Endothelial cell of umbilical vein (primary cell): ENCODE data around the gene INPP5E. TPM values are rescaled to one million over a fixed set of nuclear protein-coding genes. Genes with fewer than 3 reads are reported as not detected.

Experiments
- BruUV-seq: library from RNA; stranded (reverse); fragments of 400-500 nt; replicated peaks from 2 replicates; lab custom pipeline; 2021; lab: Mats Ljungman, UMichigan
- CTCF ChIA-PET: fragments of 300-600, 350-600 bp; sonication (Branson Sonifier 250); formaldehyde crosslinking; loops from one replicate; lab custom pipeline; 2021; ENCODE audit warnings: antibody characterized with exemption, inconsistent platforms; lab: Charles Lee
- POLR2A ChIA-PET: fragments of 300-600, 350-600 bp; sonication (Branson Sonifier 250); formaldehyde crosslinking; loops from one replicate; lab custom pipeline; 2021; ENCODE audit warnings: antibody characterized with exemption, inconsistent platforms; lab: Charles Lee
- DNase-seq: peaks from one replicate; pipeline ENCODE4 v3.0.0-alpha.2; 2011; ENCODE audit warnings: low read depth, low spot score
- FAIRE-seq: peaks from 2 replicates; lab custom pipeline; 2011; peaks lifted over from hg19 to GRCh38; lab: Jason Lieb, UNC
- H2AFZ ChIP-seq: 2 replicates; pipeline ENCODE4 v1.6.0; 2012; ENCODE audit warnings: low read depth, low read length, control low read depth, inconsistent platforms
- H3K27ac ChIP-seq: 2 replicates; pipeline ENCODE4 v1.5.1; 2011; ENCODE audit warnings: low read depth, mild to moderate bottlenecking, control low read depth, low read length, moderate library complexity; ENCODE audit not compliant: insufficient read depth
- H3K27me3 ChIP-seq, 2 experiments: 2 replicates each; pipeline versions ENCODE4 v1.6.0 to v1.6.1; 2011; ENCODE audit warnings: low read length in 2 of 2, mixed read lengths in 1 of 2; ENCODE audit not compliant: control insufficient read depth in 2 of 2, insufficient read depth in 2 of 2
- H3K36me3 ChIP-seq, 2 experiments: 2 replicates in 1 of 2; 3 replicates in 1 of 2; pipeline ENCODE4 v1.5.1; 2011; ENCODE audit warnings: low read length in 2 of 2, mild to moderate bottlenecking in 1 of 2, moderate library complexity in 1 of 2; ENCODE audit not compliant: control insufficient read depth in 2 of 2, insufficient read depth in 2 of 2; ENCODE audit errors: extremely low read depth in 1 of 2
- H3K4me1 ChIP-seq: 3 replicates; pipeline ENCODE4 v1.5.1; 2011; ENCODE audit warnings: mild to moderate bottlenecking, low read length; ENCODE audit not compliant: control insufficient read depth, insufficient read depth; ENCODE audit errors: extremely low read depth
- H3K4me2 ChIP-seq: 2 replicates; pipeline ENCODE4 v1.6.1; 2011; ENCODE audit warnings: low read length, control low read depth, mixed read lengths; ENCODE audit not compliant: insufficient read depth
- H3K4me3 ChIP-seq, 3 experiments: fragments of 200-600 bp in 1 of 3; sonication (generic), shearing (Covaris generic) in 1 of 3; replicated peaks in 1 of 3; 2 replicates each; pipeline ENCODE4 v1.5.1; 2011 to 2016; ENCODE audit warnings: control low read depth in 3 of 3, low read length in 3 of 3, mild to moderate bottlenecking in 2 of 3, inconsistent platforms in 1 of 3, low read depth in 1 of 3, moderate library complexity in 1 of 3; ENCODE audit not compliant: insufficient read depth in 1 of 3
- H3K79me2 ChIP-seq: 2 replicates; pipeline ENCODE4 v1.6.0; 2012; ENCODE audit warnings: low read length, inconsistent platforms; ENCODE audit not compliant: control insufficient read depth, insufficient read depth
- H3K9ac ChIP-seq: replicated peaks from 2 replicates; pipeline ENCODE3; 2011; ENCODE audit warnings: low read length, control low read depth; ENCODE audit not compliant: insufficient read depth; ENCODE audit errors: extremely low read depth
- H3K9me1 ChIP-seq: replicated peaks from 3 replicates; pipeline ENCODE4 v1.6.0; 2011; ENCODE audit warnings: mild to moderate bottlenecking, low read length; ENCODE audit not compliant: control insufficient read depth, insufficient read depth; ENCODE audit errors: extremely low read depth
- H3K9me3 ChIP-seq: replicated peaks from 2 replicates; pipeline ENCODE4 v1.5.1; 2012; ENCODE audit warnings: low read length, inconsistent platforms; ENCODE audit not compliant: control insufficient read depth, insufficient read depth
- H4K20me1 ChIP-seq: replicated peaks from 2 replicates; pipeline ENCODE3; 2011; ENCODE audit warnings: mild to moderate bottlenecking, low read length; ENCODE audit not compliant: control insufficient read depth, insufficient read depth; ENCODE audit errors: extremely low read depth
- MYC ChIP-seq: IDR thresholded peaks from one replicate; pipeline ENCODE4 v1.6.1; 2011; ENCODE audit warnings: mild to moderate bottlenecking, low read depth, low read length
- dilution Hi-C: fragments of 300-500 bp; cut with MboI; formaldehyde crosslinking; loops from one replicate; pipeline ENCODE4 v1.15.0; 2019; ENCODE audit warnings: low sequenced_read_pairs; ENCODE audit not compliant: extremely low pct_ligation_motif_present
- intact Hi-C: fragments of 100-400 bp; cut with micrococcal nuclease; formaldehyde crosslinking; loops from one replicate; pipeline ENCODE4 v1.10.0; 2022
- polyA plus RNA-seq, 4 experiments: library from polyadenylated mRNA; depleted of rRNA in 3 of 4; stranded (reverse) in 3 of 4; unstranded in 1 of 4; fragments of >200 nt; gene quantifications; 2 replicates each; pipeline versions ENCODE4 v1.2.1 to v1.2.3, GENCODE V29; 2011 to 2012; ENCODE audit warnings: missing spikeins in 1 of 4
- total RNA-seq: library from RNA; stranded (reverse); gene quantifications from 2 replicates; pipeline ENCODE4 v1.2.3, GENCODE V29; 2021
- TF ChIP-seq, protein P1 (sequence below): IDR thresholded peaks from 2 replicates; pipeline ENCODE4 v1.6.1; 2011; ENCODE audit not compliant: insufficient read depth, insufficient read length
- TF ChIP-seq, protein P2 (sequence below), 2 donors: IDR thresholded peaks; 1 replicate in 1 of 2; 2 replicates in 1 of 2; pipeline ENCODE4 v1.5.1; 2011; ENCODE audit warnings: low read length in 2 of 2, mild to moderate bottlenecking in 2 of 2, moderate library complexity in 2 of 2, control low read depth in 1 of 2, inconsistent platforms in 1 of 2, low read depth in 1 of 2; ENCODE audit not compliant: insufficient read depth in 1 of 2; ENCODE audit errors: extremely low read depth in 1 of 2

Gene INPP5E
- total and polyA plus RNA-seq, 2 donors (not counting 3 experiments of a cell fraction or from before 2014, with no cell fraction given) = 15.0 to 24.5 TPM

DNA sequence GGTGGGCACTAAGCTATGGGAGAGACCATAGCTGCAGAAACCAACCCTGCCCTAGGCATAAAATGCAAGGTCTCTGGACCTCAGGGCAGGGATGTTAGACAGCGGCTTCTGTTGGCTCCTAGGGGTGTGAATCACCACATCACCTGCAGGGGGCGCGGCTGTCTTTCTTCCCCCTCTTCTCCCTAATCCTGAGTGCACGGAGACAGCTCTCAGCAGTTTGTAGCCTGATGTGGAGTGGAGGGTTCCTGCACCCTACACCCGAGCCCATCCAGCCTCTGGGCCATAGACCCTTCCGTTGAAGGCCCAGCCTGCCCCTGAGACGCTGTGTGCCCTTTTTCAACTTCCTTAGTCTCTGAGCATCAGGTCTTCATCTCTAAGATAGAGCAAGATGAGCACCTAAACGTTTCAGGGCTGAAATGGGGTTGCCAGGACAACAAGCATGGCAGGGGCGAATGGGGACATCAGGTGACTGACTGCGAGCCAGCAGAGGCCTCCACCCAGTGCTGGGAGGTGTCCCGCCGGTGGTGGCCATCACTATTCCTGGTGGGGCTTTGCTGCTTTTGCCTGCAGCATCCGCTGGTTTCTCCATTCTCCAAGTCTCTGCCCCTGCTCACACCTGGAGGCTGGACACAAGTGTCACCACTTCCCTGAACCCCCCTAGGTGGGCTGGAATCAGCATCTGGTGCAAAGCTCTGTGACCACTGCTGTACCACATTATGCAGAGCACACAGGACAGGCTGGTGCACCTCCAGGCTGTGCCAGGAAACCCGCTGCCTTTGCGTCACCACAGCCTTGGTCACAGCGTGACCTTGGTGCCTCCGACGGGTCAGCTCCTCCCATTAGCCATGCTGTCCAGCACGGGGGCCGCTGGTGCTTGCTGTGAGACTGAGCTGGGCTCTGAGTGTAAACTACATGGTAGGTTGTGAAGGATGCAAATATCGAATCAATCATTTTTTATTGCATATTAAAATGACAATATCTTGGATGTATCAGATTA lies 45.7 kb upstream of the INPP5E start:
- intact Hi-C loops (loop anchor here (1.0 kb wide), 3 partner anchors 146 to 209 kb away; no protein-coding TSS in a partner anchor), dilution Hi-C loops (loop anchor here (10.0 kb wide), 1 partner anchor 69 kb away; no protein-coding TSS in a partner anchor)
- Histone ChIP-seq H3K9ac (no peak overlapping the region), H3K4me2 (no peak overlapping the region), H3K27me3 (no peaks in the 10 kb centered on the region), H3K79me2 (peaks cover 20% of the 10 kb centered on the region), H3K9me3 (no peaks in the 10 kb centered on the region), H4K20me1 (no peaks in the 10 kb centered on the region), H3K4me3 (no peak overlapping the region), H3K9me1 (no peaks in the 10 kb centered on the region), H3K36me3 (no peaks in the 10 kb centered on the region), H3K4me1 (peaks cover 16% of the 10 kb centered on the region), H2AFZ (no peak overlapping the region), H3K27ac (no peak overlapping the region)
- CTCF ChIA-PET = interaction anchor here (0.6 to 8.5 kb wide), 19 partner anchors 14 to 208 kb away, joined by 3 to 261 read pairs (median 4); no protein-coding TSS in a partner anchor
- DNase-seq (peak; percentile 75), FAIRE-seq (peak; percentile 98)
- TF ChIP-seq MYC = no peak
- TF ChIP-seq, protein P1, sequence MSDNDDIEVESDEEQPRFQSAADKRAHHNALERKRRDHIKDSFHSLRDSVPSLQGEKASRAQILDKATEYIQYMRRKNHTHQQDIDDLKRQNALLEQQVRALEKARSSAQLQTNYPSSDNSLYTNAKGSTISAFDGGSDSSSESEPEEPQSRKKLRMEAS = no peak
- TF ChIP-seq, protein P2, sequence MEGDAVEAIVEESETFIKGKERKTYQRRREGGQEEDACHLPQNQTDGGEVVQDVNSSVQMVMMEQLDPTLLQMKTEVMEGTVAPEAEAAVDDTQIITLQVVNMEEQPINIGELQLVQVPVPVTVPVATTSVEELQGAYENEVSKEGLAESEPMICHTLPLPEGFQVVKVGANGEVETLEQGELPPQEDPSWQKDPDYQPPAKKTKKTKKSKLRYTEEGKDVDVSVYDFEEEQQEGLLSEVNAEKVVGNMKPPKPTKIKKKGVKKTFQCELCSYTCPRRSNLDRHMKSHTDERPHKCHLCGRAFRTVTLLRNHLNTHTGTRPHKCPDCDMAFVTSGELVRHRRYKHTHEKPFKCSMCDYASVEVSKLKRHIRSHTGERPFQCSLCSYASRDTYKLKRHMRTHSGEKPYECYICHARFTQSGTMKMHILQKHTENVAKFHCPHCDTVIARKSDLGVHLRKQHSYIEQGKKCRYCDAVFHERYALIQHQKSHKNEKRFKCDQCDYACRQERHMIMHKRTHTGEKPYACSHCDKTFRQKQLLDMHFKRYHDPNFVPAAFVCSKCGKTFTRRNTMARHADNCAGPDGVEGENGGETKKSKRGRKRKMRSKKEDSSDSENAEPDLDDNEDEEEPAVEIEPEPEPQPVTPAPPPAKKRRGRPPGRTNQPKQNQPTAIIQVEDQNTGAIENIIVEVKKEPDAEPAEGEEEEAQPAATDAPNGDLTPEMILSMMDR (IDR thresholded peaks at IDR 0.05; ENCODE audit: extremely low read depth in 1 of 2, insufficient read depth in 1 of 2, low read depth in 1 of 2, low read length in 2 of 2) = peak; percentile 91 to 92
- POLR2A ChIA-PET = interaction anchor here (0.6 to 1.0 kb wide), 2 partner anchors 146 to 157 kb away, joined by 3 to 4 read pairs; no protein-coding TSS in a partner anchor
- no TSS peak for BruUV-seq
